ENCODE measurements around the gene ADAP1. TPM values are rescaled to one million over a fixed set of nuclear protein-coding genes. Genes with fewer than 3 reads are reported as not detected.
A peak's percentile ranks its signal among the peaks of the same experiment; 100 is the strongest.

ADAP1 gene
- total RNA-seq, 2 donors from 2014 or later = 24.5 to 24.6 TPM

DNA sequence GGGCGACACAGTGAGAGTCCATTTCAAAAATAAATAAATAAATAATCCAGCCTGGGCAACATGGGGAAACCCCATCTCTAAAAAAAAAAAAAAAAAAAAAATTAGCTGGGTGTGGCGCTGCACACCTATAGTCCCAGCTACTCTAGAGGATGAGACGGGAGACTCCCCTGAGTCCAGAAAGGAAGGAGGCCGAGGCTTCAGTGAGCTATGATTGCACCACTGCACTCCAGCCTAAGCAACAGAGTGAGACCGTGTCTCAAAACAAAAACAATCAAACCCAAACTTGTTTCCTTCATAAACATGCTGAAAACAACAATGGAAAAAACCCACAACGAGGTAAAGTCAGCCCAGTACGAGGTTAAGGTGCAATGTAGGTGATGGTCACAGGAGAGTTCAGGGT, 19.7 kb upstream of the ADAP1 start:
- TF ChIP-seq, protein P1, sequence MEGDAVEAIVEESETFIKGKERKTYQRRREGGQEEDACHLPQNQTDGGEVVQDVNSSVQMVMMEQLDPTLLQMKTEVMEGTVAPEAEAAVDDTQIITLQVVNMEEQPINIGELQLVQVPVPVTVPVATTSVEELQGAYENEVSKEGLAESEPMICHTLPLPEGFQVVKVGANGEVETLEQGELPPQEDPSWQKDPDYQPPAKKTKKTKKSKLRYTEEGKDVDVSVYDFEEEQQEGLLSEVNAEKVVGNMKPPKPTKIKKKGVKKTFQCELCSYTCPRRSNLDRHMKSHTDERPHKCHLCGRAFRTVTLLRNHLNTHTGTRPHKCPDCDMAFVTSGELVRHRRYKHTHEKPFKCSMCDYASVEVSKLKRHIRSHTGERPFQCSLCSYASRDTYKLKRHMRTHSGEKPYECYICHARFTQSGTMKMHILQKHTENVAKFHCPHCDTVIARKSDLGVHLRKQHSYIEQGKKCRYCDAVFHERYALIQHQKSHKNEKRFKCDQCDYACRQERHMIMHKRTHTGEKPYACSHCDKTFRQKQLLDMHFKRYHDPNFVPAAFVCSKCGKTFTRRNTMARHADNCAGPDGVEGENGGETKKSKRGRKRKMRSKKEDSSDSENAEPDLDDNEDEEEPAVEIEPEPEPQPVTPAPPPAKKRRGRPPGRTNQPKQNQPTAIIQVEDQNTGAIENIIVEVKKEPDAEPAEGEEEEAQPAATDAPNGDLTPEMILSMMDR (IDR thresholded peaks at IDR 0.05) = no peak
- no peak for DNase-seq (ENCODE audit: low spot score)
- Histone ChIP-seq H3K9me3 (no peaks in the 10 kb centered on the region), H3K27ac (no peak overlapping the region), H3K36me3 (peaks cover 23% of the 10 kb centered on the region), H3K27me3 (replicated peaks; ENCODE audit: insufficient read depth) (no peaks in the 10 kb centered on the region), H3K4me1 (ENCODE audit: control insufficient read depth in 1 of 2, low read depth in 2 of 2) (peaks cover 15 to 26% of the 10 kb centered on the region in 2 donors), H3K4me3 (peak overlapping the region; percentile 100)
- ATAC-seq (ENCODE audit: insufficient number of reproducible peaks, low FRiP score, low read depth) = no peak

DNA sequence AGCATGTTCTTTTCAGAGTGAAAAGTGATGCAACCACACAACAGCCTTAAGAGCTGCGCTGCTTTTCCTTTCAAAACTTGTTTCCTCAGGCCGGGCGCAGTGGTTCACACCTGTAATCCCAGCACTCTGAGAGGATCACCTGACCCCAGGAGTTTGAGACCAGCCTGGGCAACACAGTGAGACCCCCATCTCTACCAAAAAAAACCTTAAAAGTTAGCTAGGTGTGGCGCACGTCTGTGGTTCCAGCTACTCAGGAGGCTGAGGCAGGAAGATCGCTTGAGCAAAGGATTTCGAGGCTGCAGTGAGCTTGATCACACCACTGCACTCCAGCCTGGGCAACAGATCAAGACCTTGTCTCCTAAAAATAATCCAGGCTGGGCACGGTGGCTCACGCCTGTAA, 18.8 kb upstream of the ADAP1 start:
- peaks cover 15 to 26% of the 10 kb centered on the region in 2 donors for H3K4me1 ChIP-seq (ENCODE audit: control insufficient read depth in 1 of 2, low read depth in 2 of 2)
- no peak overlapping the region for H3K4me3 ChIP-seq

DNA sequence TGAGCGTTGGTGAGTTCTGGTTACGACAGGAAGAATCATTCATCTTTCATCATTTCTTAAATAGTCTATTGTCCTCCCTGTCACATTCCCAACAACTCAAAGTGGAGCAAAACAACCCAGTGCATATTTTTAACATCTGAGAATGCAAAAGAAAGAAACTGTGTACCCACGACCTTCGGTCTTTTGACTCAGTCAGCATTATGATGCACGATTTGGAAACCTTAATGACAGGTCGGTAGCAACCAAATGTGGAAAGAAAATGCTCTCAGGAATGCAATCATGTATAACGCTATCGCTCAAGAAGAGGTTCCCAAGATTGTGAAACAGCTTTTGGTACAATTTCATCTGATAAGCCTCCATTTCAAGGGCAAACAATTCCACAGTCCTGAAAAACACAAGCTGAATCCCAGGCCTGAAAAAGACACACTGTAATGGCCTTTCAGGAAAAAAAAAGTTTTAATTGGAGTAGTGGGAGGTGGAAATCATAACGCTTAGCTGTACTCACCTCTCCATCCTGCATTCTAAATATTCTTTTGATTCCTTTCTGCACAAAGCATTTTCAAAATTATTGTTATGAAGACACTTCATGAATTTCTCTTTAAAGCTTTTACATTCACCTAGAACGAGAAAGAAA, 18.3 kb upstream of the ADAP1 start:
- peaks cover 15 to 26% of the 10 kb centered on the region in 2 donors for H3K4me1 ChIP-seq (ENCODE audit: control insufficient read depth in 1 of 2, low read depth in 2 of 2)
- no peak overlapping the region for H3K4me3 ChIP-seq
- H3K36me3 ChIP-seq = peaks cover 36% of the 10 kb centered on the region
- no peak overlapping the region for H3K27ac ChIP-seq
- ATAC-seq (ENCODE audit: insufficient number of reproducible peaks, low FRiP score, low read depth) (no peak), DNase-seq (ENCODE audit: low spot score) (no peak)
- TF ChIP-seq, protein P1 (IDR thresholded peaks at IDR 0.05) = no peak
- H3K27me3 ChIP-seq (replicated peaks; ENCODE audit: insufficient read depth) = no peaks in the 10 kb centered on the region
- H3K9me3 ChIP-seq = no peaks in the 10 kb centered on the region

More for the DNA sequence above, 18.8 kb upstream of the ADAP1 start:
- Histone ChIP-seq H3K27ac (no peak overlapping the region), H3K9me3 (no peaks in the 10 kb centered on the region), H3K36me3 (peaks cover 30% of the 10 kb centered on the region), H3K27me3 (replicated peaks; ENCODE audit: insufficient read depth) (no peaks in the 10 kb centered on the region)
- TF ChIP-seq, protein P1 (IDR thresholded peaks at IDR 0.05) = no peak
- ATAC-seq (ENCODE audit: insufficient number of reproducible peaks, low FRiP score, low read depth) (no peak), DNase-seq (ENCODE audit: low spot score) (no peak)

DNA sequence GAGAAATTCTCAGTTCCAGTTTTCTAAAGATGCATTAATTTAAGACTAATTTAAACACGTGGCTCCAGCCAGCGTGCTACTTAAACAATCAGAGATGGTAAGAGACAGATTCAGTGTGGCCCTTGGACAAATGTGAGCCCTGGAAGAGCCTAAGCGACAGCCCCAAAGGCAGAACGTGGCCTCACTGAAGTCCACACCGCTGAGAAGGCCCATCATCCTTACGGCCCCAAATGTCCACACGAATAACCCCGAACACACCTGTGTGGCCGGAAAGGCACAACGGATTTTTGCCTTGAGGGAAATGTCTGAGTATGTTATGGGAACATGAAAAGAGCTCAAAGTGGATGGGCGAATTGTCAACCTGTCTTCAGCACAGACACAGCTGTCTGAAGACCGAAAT, 17.6 kb upstream of the ADAP1 start:
- TF ChIP-seq, protein P1 (IDR thresholded peaks at IDR 0.05) = no peak
- no peaks in the 10 kb centered on the region for H3K9me3 ChIP-seq
- H3K4me3 ChIP-seq = no peak overlapping the region
- H3K27me3 ChIP-seq (replicated peaks; ENCODE audit: insufficient read depth) = no peaks in the 10 kb centered on the region
- H3K36me3 ChIP-seq = peaks cover 42% of the 10 kb centered on the region
- peaks cover 15 to 26% of the 10 kb centered on the region in 2 donors for H3K4me1 ChIP-seq (ENCODE audit: control insufficient read depth in 1 of 2, low read depth in 2 of 2)
- DNase-seq (ENCODE audit: low spot score) (no peak), ATAC-seq (ENCODE audit: insufficient number of reproducible peaks, low FRiP score, low read depth) (no peak)
- H3K27ac ChIP-seq = no peak overlapping the region

DNA sequence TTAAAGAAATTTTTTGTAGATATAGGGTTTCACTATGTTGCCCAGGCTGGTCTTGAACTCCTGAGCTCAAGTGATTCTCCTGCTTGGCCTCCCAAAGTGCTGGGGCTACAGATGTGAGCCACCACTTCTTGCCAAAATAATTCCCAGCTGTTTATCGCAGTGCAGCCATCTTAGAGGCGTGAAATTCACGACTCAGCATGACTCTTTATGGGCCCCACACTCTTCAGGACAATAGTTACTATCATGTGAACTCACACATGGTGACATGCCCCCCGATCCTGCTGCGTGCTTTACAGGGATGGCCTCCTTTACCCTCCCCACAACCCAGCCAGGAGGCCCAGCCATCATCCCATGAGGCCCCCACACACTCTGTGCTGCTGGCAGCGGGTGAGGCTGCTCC, 16.3 kb upstream of the ADAP1 start:
- Histone ChIP-seq H3K27me3 (replicated peaks; ENCODE audit: insufficient read depth) (no peaks in the 10 kb centered on the region), H3K36me3 (peaks cover 47% of the 10 kb centered on the region), H3K4me1 (ENCODE audit: control insufficient read depth in 1 of 2, low read depth in 2 of 2) (peaks cover 18 to 36% of the 10 kb centered on the region in 2 donors), H3K9me3 (no peaks in the 10 kb centered on the region), H3K27ac (no peak overlapping the region), H3K4me3 (no peak overlapping the region)
- DNase-seq (ENCODE audit: low spot score) (no peak), ATAC-seq (ENCODE audit: insufficient number of reproducible peaks, low FRiP score, low read depth) (no peak)
- TF ChIP-seq, protein P1 (IDR thresholded peaks at IDR 0.05) = no peak

Measured in thoracic aorta (tissue), 2 donors.